MM.1S (cell line): ENCODE results near the gene PRKCH.

Source experiments
- DNase-seq: peaks from one replicate; pipeline ENCODE4 v3.0.0-alpha.2; 2015
- H2AFZ ChIP-seq: fragments of 300-600 bp; sonication (generic); 2 replicates; pipeline ENCODE4 v1.6.0; 2016; ENCODE audit warnings: antibody characterized with exemption, low read length
- H3F3A ChIP-seq: fragments of 300-600 bp; sonication (generic); 2 replicates; pipeline ENCODE4 v1.6.1; 2016; ENCODE audit warnings: mild to moderate bottlenecking, antibody characterized with exemption, low read length, moderate library complexity, mixed read lengths; ENCODE audit not compliant: insufficient read depth
- H3K27ac ChIP-seq: fragments of 300-600 bp; sonication (generic); 2 replicates; pipeline ENCODE4 v1.5.1; 2016; ENCODE audit warnings: mild to moderate bottlenecking, low read length
- H3K27me3 ChIP-seq: fragments of 300-600 bp; sonication (generic); replicated peaks from 2 replicates; pipeline ENCODE4 v1.6.0; 2016; ENCODE audit warnings: low read length; ENCODE audit not compliant: insufficient read depth
- H3K36me3 ChIP-seq: fragments of 300-600 bp; sonication (generic); replicated peaks from 2 replicates; pipeline ENCODE4 v1.6.1; 2016; ENCODE audit warnings: mild to moderate bottlenecking, low read length, mixed read lengths; ENCODE audit not compliant: insufficient read depth
- H3K4me1 ChIP-seq: fragments of 300-600 bp; sonication (generic); 2 replicates; pipeline ENCODE4 v1.6.1; 2016; ENCODE audit warnings: low read length, mixed read lengths
- H3K4me2 ChIP-seq: fragments of 300-600 bp; sonication (generic); 2 replicates; pipeline ENCODE4 v1.6.0; 2016; ENCODE audit warnings: low read depth, low read length
- H3K4me3 ChIP-seq: fragments of 300-600 bp; sonication (generic); 2 replicates; pipeline ENCODE4 v1.5.1; 2016; ENCODE audit warnings: low read length, mixed read lengths
- H3K79me2 ChIP-seq: fragments of 300-600 bp; sonication (generic); 2 replicates; pipeline ENCODE4 v1.6.1; 2016; ENCODE audit warnings: mixed run types, low read length, mixed read lengths
- H3K9ac ChIP-seq: fragments of 300-600 bp; sonication (generic); 2 replicates; pipeline ENCODE4 v1.6.1; 2016; ENCODE audit warnings: low read length, mixed read lengths
- H3K9me2 ChIP-seq: fragments of 300-600 bp; sonication (generic); replicated peaks from 2 replicates; pipeline ENCODE4 v1.6.1; 2016; ENCODE audit warnings: mild to moderate bottlenecking, low read length, mixed read lengths; ENCODE audit not compliant: insufficient read depth
- H3K9me3 ChIP-seq: fragments of 300-600 bp; sonication (generic); replicated peaks from 2 replicates; pipeline ENCODE4 v1.6.1; 2016; ENCODE audit warnings: mild to moderate bottlenecking, low read length, mixed read lengths; ENCODE audit not compliant: insufficient read depth
- H4K20me1 ChIP-seq: fragments of 300-600 bp; sonication (generic); 2 replicates; pipeline ENCODE4 v1.6.1; 2016; ENCODE audit warnings: mild to moderate bottlenecking, low read length, moderate library complexity, mixed read lengths; ENCODE audit not compliant: insufficient read depth
- EZH2 ChIP-seq: fragments of 300-600 bp; sonication (generic); optimal IDR thresholded peaks from 2 replicates; pipeline ENCODE3; 2017; ENCODE audit warnings: low read depth, mild to moderate bottlenecking, antibody characterized with exemption, low read length, mixed read lengths
- EZH2phosphoT487 ChIP-seq: fragments of 300-600 bp; sonication (generic); IDR thresholded peaks from 2 replicates; pipeline ENCODE4 v1.6.1; 2018; ENCODE audit warnings: antibody characterized with exemption, low read length
- TF ChIP-seq, protein P1 (sequence below): fragments of 300-600 bp; sonication (generic); IDR thresholded peaks from 2 replicates; pipeline ENCODE4 v1.5.1; 2016; ENCODE audit warnings: antibody characterized with exemption, low read length, mixed read lengths

The PRKCH gene

DNA sequence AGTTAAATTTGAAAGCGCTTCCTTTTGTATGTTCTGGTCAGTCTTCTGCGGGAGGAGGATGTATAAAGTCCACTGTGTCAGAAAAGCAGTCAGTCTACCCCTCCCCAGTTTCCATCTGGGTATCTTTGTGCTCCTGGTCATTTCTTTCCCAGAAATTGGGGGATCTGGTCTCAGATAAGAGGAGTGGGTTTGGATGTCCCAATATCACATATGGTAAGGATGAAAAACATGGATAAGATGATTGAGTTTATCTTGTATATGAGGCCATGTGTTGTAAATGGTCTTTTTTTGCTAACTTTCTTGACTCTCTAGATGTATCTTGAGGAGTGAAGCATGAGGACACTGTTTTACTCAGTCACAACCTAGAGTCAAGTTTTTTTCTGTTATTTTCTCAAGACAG, 187.1 kb downstream of the PRKCH start:
- Histone ChIP-seq H3K4me1 (no peaks in the 10 kb centered on the region), H2AFZ (no peak overlapping the region), H3K36me3 (no peaks in the 10 kb centered on the region), H3K9me3 (no peaks in the 10 kb centered on the region), H3K27ac (no peak overlapping the region), H3F3A (no peaks in the 10 kb centered on the region), H3K79me2 (no peaks in the 10 kb centered on the region), H4K20me1 (no peaks in the 10 kb centered on the region), H3K4me3 (no peak overlapping the region), H3K9me2 (no peaks in the 10 kb centered on the region), H3K27me3 (no peaks in the 10 kb centered on the region), H3K9ac (no peak overlapping the region), H3K4me2 (no peak overlapping the region)
- TF ChIP-seq EZH2 (no peak), EZH2phosphoT487 (no peak)
- TF ChIP-seq, protein P1, sequence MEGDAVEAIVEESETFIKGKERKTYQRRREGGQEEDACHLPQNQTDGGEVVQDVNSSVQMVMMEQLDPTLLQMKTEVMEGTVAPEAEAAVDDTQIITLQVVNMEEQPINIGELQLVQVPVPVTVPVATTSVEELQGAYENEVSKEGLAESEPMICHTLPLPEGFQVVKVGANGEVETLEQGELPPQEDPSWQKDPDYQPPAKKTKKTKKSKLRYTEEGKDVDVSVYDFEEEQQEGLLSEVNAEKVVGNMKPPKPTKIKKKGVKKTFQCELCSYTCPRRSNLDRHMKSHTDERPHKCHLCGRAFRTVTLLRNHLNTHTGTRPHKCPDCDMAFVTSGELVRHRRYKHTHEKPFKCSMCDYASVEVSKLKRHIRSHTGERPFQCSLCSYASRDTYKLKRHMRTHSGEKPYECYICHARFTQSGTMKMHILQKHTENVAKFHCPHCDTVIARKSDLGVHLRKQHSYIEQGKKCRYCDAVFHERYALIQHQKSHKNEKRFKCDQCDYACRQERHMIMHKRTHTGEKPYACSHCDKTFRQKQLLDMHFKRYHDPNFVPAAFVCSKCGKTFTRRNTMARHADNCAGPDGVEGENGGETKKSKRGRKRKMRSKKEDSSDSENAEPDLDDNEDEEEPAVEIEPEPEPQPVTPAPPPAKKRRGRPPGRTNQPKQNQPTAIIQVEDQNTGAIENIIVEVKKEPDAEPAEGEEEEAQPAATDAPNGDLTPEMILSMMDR: no peak
- DNase-seq: no peak

DNA sequence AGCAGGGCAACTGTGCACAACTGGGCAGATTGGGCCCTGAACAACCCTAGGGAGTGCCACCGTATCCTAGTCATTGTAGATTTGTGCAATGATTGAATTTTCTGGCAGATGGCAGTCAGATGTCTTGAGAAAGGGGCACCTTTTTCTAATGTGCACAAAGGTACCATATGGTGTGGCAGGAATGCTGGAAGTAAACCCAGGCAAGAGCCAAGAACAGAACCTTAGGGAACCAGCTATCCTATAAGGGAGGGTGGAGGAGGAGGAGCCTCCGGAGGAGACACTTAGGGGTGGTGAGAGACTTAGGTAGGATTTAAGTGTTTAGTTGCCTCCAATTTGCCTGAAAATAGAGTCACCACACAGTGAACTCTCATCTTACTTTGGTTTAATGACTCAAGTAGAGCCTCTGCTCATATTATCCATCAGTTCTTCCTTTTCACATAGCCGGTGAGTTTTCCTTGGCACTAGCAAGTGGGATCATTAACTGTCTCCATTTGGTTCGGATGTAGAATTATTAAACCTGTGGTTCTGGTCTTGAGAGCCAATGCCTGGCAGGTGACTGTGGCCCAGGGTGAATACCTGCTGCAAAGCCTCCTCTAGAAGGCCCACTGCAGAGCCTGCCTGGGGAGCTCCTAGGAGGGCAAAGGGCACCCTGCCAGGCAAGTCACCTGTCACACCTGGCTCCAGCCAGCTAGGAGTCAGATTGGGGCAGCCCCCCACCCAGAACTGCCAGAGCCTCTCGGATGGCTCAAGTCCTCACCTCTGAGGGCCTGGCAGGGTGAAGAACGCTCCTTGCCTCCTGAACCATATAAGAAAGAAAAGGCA, 189.6 kb downstream of the PRKCH start:
- Histone ChIP-seq H3K4me2 (no peak overlapping the region), H3K36me3 (no peaks in the 10 kb centered on the region), H3K27me3 (no peaks in the 10 kb centered on the region), H3K4me1 (no peaks in the 10 kb centered on the region), H3K79me2 (no peaks in the 10 kb centered on the region), H3K4me3 (no peak overlapping the region), H3K9ac (no peak overlapping the region), H3K27ac (no peak overlapping the region), H3F3A (no peaks in the 10 kb centered on the region), H3K9me2 (no peaks in the 10 kb centered on the region), H2AFZ (no peak overlapping the region), H3K9me3 (no peaks in the 10 kb centered on the region), H4K20me1 (no peaks in the 10 kb centered on the region)
- DNase-seq: no peak
- TF ChIP-seq, protein P1: no peak
- TF ChIP-seq EZH2phosphoT487: no peak
- no peak for TF ChIP-seq EZH2

DNA sequence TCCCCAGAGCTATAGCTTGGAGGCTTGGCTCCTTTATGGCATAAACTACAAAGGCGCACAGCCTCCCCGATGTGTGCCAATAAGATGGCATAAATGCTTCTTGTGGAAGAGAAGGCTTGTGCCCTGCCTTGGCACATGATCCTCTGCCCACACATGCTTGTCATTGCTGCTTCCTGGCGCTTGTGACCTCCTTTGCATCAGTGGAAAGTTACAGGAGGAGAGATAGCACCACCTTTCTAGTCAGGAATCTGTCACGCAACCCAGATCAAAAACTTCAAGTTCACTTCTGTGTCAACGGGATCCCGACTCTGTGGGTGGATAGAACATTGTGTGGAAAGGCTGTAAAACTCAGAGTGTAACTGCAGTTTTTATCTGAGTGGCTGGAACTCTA, 190.2 kb downstream of the PRKCH start:
- Histone ChIP-seq H4K20me1 (no peaks in the 10 kb centered on the region), H3K27me3 (no peaks in the 10 kb centered on the region), H3K9me3 (no peaks in the 10 kb centered on the region), H2AFZ (no peak overlapping the region), H3K27ac (no peak overlapping the region), H3K4me3 (no peak overlapping the region), H3K79me2 (no peaks in the 10 kb centered on the region), H3K36me3 (no peaks in the 10 kb centered on the region), H3F3A (no peaks in the 10 kb centered on the region), H3K4me1 (no peaks in the 10 kb centered on the region), H3K9me2 (no peaks in the 10 kb centered on the region), H3K4me2 (no peak overlapping the region), H3K9ac (no peak overlapping the region)
- DNase-seq: no peak
- TF ChIP-seq EZH2phosphoT487: no peak
- TF ChIP-seq, protein P1: no peak
- TF ChIP-seq EZH2: no peak
